ENCODE results near the gene TATDN3. TPM values are rescaled to one million over a fixed set of nuclear protein-coding genes. Genes with fewer than 3 reads are reported as not detected.

The TATDN3 gene
- polyA plus RNA-seq, 1 donor from 2014 or later, result 72.0 TPM

GRCh38 chr1:212791261-212791675 lies 426 bp upstream of the TATDN3 start:
- H4K20me1 ChIP-seq (ENCODE audit: insufficient read depth), result no peaks in the 10 kb centered on the region
- no peaks in the 10 kb centered on the region for H3K9me3 ChIP-seq (ENCODE audit: low read length)
- no peaks in the 10 kb centered on the region for H3K9me2 ChIP-seq (ENCODE audit: insufficient read depth, low read length)
- H3K27me3 ChIP-seq (ENCODE audit: insufficient read depth, low read depth, low read length), result no peaks in the 10 kb centered on the region
- H3F3A ChIP-seq (ENCODE audit: insufficient read depth, low read length, poor library complexity, severe bottlenecking), result no peaks in the 10 kb centered on the region
- H2AFZ ChIP-seq (ENCODE audit: low read depth, low read length), result peak overlapping the region; percentile 90
- peak overlapping the region; percentile 95 for H3K27ac ChIP-seq (ENCODE audit: low read length)
- peak overlapping the region; percentile 91 for H3K4me3 ChIP-seq (ENCODE audit: low read length)
- no peaks in the 10 kb centered on the region for H3K36me3 ChIP-seq (ENCODE audit: insufficient read depth, low read length)
- peak overlapping the region; percentile 96 for H3K9ac ChIP-seq (ENCODE audit: low read length)
- peak overlapping the region; percentile 47 for H3K4me2 ChIP-seq (ENCODE audit: low read length)
- TF ChIP-seq EZH2 (IDR thresholded peaks at IDR 0.05; ENCODE audit: borderline replicate concordance, insufficient read depth, low read length, poor library complexity, severe bottlenecking) (no peak), RAD21 (conservative IDR thresholded peaks at IDR 0.05) (no peak), SMC3 (conservative IDR thresholded peaks at IDR 0.05; ENCODE audit: poor library complexity) (no peak), EP300 (conservative IDR thresholded peaks at IDR 0.05; ENCODE audit: poor library complexity, severe bottlenecking) (no peak), POLR2AphosphoS5 (IDR thresholded peaks at IDR 0.05) (no peak), REST (IDR thresholded peaks at IDR 0.05; ENCODE audit: borderline replicate concordance) (no peak), MXI1 (conservative IDR thresholded peaks at IDR 0.05; ENCODE audit: poor library complexity, severe bottlenecking) (no peak), TAF1 (IDR thresholded peaks at IDR 0.05; ENCODE audit: low read depth) (no peak)
- TF ChIP-seq, protein P1, sequence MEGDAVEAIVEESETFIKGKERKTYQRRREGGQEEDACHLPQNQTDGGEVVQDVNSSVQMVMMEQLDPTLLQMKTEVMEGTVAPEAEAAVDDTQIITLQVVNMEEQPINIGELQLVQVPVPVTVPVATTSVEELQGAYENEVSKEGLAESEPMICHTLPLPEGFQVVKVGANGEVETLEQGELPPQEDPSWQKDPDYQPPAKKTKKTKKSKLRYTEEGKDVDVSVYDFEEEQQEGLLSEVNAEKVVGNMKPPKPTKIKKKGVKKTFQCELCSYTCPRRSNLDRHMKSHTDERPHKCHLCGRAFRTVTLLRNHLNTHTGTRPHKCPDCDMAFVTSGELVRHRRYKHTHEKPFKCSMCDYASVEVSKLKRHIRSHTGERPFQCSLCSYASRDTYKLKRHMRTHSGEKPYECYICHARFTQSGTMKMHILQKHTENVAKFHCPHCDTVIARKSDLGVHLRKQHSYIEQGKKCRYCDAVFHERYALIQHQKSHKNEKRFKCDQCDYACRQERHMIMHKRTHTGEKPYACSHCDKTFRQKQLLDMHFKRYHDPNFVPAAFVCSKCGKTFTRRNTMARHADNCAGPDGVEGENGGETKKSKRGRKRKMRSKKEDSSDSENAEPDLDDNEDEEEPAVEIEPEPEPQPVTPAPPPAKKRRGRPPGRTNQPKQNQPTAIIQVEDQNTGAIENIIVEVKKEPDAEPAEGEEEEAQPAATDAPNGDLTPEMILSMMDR (IDR thresholded peaks at IDR 0.05; ENCODE audit: poor library complexity, severe bottlenecking), result no peak
- H3K79me2 ChIP-seq (replicated peaks; ENCODE audit: insufficient read depth, low read length), result peaks cover 30% of the 10 kb centered on the region

DNA sequence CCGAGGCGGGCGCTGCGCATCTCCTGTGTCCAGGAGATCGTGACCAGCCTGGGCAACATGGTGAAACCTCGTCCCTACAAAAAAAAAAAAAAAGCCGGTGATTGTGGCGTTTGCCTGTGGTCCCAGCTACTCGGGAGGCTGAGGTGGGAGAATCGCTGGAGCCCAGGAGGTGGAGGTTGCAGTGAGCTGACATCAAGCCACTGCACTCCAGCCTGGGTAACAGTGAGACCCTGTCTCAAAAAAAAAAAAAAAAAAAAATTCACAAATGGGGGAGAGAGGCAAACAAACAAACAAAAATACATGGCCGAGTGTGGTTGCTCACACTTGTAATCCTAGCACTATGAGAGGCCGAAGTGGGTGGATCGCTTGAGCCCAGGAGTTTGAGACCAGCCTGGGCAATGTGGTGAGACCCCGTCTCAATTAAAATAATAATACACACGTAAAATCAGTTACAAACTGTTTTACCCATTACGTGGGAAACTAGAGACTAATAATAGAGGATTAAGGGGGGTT lies 758 bp downstream of the TATDN3 start:
- Histone ChIP-seq H3K27me3 (ENCODE audit: insufficient read depth, low read depth, low read length) (no peaks in the 10 kb centered on the region), H3K9me2 (ENCODE audit: insufficient read depth, low read length) (no peaks in the 10 kb centered on the region), H3K4me2 (ENCODE audit: low read length) (peak overlapping the region; percentile 49), H4K20me1 (ENCODE audit: insufficient read depth) (no peaks in the 10 kb centered on the region), H3K79me2 (replicated peaks; ENCODE audit: insufficient read depth, low read length) (peaks cover 30% of the 10 kb centered on the region), H3K36me3 (ENCODE audit: insufficient read depth, low read length) (no peaks in the 10 kb centered on the region), H3K4me3 (ENCODE audit: low read length) (peak overlapping the region; percentile 91), H3K27ac (ENCODE audit: low read length) (peak overlapping the region; percentile 95), H3K9me3 (ENCODE audit: low read length) (no peaks in the 10 kb centered on the region), H3K9ac (ENCODE audit: low read length) (peak overlapping the region; percentile 96), H3F3A (ENCODE audit: insufficient read depth, low read length, poor library complexity, severe bottlenecking) (no peaks in the 10 kb centered on the region), H2AFZ (ENCODE audit: low read depth, low read length) (peak overlapping the region; percentile 90)
- TF ChIP-seq EZH2 (IDR thresholded peaks at IDR 0.05; ENCODE audit: borderline replicate concordance, insufficient read depth, low read length, poor library complexity, severe bottlenecking) (no peak), RAD21 (conservative IDR thresholded peaks at IDR 0.05) (no peak), REST (IDR thresholded peaks at IDR 0.05; ENCODE audit: borderline replicate concordance) (no peak), MXI1 (conservative IDR thresholded peaks at IDR 0.05; ENCODE audit: poor library complexity, severe bottlenecking) (no peak), TAF1 (IDR thresholded peaks at IDR 0.05; ENCODE audit: low read depth) (no peak), POLR2AphosphoS5 (IDR thresholded peaks at IDR 0.05) (no peak), EP300 (conservative IDR thresholded peaks at IDR 0.05; ENCODE audit: poor library complexity, severe bottlenecking) (no peak)
- TF ChIP-seq, protein P1 (IDR thresholded peaks at IDR 0.05; ENCODE audit: poor library complexity, severe bottlenecking), result no peak

Measured in neural cell (in vitro differentiated cells).